ENCODE measurements around the gene MDP1. TPM values are rescaled to one million over a fixed set of nuclear protein-coding genes. Genes with fewer than 3 reads are reported as not detected.

The MDP1 gene
- total RNA-seq, result 11.1 and 13.8 TPM in 2 replicates

DNA sequence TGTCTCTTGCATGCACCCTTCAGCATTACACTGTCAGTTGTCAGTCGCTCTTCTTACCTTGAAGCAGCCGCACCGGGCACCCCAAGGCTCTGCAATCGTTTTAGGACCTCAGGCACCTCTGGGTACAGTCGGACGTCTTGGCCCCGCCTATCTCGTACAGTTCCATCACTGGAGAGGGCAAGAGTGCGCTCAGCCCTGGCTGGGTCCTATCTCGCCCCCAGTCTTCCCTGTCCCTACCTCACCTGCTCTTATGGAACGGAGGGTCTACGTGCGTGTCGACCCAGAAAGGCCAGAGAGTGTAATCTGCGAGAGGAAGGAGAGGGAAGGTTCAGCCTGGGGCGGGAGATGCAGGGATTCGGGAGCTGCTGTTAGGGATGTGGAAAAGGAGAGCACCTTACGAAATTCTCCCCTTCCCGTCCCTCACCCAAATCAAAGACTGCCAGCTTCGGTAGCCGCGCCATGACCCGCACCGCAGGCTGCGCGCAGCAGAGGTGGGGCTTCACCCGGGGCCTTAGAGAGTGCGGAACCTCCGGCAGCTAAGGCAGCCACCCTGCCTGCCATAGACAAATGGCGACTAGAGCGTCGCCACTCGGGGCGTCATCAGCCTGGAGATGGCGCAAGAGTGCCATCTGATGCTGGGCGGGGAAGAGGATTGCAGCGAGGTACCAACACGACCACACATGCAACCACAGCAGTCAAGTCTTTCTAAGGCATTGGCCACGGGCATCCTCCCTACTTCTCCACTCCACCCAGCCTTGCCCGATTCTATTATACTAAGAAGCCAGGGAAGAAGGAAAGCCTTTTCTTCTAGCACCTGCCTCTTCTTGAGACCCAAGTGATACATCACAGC, at the start of gene MDP1:
Gene MDP1, minus strand, starts transcription at position 572 of the 850 bp plus-strand sequence. Its CDS starts 111 bp downstream, at position 461.
- intact Hi-C loops (cut with micrococcal nuclease), result loop anchor here (1.0 kb wide), 5 partner anchors 17 to 118 kb away; partner anchors contain the start of genes DHRS1, GMPR2, NEDD8 and NOP9

GRCh38 chr14:24264298-24264697, 48.4 kb upstream of the MDP1 start:
- intact Hi-C loops (cut with micrococcal nuclease), result no loop called here

DNA sequence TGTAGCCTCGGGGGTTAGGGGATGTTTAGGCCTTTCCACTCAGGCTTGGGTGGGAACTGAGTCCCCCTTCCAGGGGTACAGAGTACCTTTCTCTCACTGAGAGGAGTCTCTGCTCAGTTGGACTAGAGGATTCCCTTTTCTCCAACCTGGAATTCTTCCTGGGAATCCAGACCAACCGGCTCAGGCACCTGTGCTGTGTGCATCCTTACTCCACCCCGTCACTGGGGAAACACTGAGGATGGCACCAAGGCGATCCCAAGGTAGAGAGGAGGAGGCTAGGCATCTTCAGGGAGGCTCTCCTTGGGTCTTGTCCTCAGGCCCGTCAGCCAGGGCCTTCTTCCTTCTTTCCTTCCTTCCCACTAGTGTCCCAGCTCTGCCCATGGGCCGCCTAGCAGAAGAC, 48.0 kb upstream of the MDP1 start:
- intact Hi-C loops (cut with micrococcal nuclease), result no loop called here

GRCh38 chr14:24262821-24263733, 47.2 kb upstream of the MDP1 start, which contains the start of gene TGM1:
TGM1 (minus strand) TSS chr14:24263177; CDS start chr14:24262352, 825 bp downstream.
- intact Hi-C loops (cut with micrococcal nuclease), result no loop called here

GRCh38 chr14:24261969-24262327, 46.1 kb upstream of the MDP1 start:
- intact Hi-C loops (cut with micrococcal nuclease), result no loop called here

DNA sequence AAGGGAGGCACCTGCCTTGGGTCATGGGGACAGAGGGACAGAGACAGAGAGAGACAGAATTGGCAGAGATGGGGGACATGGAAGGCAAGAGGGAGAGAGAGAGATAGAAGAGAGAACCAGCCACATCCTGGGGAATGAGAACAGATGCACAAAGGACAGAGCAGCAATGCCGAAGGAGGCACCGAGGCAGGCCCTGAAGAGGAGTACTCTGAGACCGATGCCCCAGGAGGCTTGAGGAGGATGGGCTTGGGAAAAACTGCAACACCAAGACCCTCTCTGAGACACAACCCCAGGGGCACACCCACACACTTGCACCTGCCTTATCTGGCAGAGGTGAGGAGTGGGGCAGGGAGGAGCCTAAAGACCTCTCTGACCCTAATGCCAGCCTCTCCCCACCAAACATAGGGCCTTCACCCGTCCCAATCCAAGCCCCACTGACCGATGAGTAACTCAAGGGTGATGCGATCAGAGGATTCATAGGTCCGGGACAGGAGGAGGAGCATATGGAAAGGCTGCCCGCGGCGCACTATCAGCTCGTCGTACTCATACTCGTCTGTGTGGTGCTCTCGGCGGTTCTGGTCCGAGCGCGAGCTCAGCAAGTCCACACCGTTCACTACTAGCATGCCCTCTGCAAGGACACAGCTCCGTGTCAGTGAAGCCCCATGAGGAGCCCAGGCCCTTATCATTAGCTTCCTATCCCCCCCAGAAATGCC, 45.5 kb upstream of the MDP1 start:
- intact Hi-C loops (cut with micrococcal nuclease), result no loop called here

DNA sequence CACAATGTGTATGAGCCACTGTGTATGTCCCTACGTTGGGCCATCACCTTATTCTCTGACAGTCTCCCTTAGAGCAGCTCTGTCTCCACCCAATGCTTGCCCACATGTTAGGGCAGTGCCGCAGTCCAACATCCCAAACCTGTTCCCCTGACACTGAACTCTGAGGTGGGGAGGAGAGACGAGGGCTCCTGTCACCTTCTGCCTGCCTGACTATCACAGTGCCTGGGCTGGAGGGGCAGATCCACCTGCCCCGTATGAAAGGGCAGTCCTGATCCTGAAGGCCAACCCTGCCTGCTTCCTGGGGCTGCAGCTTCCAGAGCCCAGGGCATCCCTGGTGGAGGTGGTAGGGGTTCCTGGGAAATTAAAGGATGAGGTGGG, 44.9 kb upstream of the MDP1 start:
- intact Hi-C loops (cut with micrococcal nuclease), result no loop called here

GRCh38 chr14:24260026-24260779, 44.3 kb upstream of the MDP1 start:
- intact Hi-C loops (cut with micrococcal nuclease), result no loop called here

GRCh38 chr14:24259282-24260025, 43.6 kb upstream of the MDP1 start:
- intact Hi-C loops (cut with micrococcal nuclease), result no loop called here

GRCh38 chr14:24258548-24259265, 42.8 kb upstream of the MDP1 start:
- intact Hi-C loops (cut with micrococcal nuclease), result no loop called here

DNA sequence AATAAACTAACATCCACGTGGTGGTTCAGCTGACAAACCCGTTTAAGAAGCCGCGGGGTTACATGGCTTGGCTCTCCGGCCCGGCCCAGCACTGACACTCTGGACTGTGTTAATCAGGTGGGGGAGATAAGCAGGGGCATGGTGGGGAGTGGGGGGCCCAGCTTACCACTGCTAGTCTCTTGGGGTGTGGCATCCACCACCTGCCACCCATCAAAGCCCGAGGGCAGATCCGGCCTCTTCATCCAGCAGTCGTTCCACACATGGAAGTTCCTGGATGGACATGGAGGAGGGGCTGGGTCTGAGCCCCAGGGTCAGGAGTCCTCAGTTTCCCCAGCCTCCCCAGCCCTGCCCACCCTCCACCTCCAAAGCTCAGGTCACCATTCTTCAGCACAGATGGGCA, 42.3 kb upstream of the MDP1 start:
- intact Hi-C loops (cut with micrococcal nuclease), result no loop called here

DNA sequence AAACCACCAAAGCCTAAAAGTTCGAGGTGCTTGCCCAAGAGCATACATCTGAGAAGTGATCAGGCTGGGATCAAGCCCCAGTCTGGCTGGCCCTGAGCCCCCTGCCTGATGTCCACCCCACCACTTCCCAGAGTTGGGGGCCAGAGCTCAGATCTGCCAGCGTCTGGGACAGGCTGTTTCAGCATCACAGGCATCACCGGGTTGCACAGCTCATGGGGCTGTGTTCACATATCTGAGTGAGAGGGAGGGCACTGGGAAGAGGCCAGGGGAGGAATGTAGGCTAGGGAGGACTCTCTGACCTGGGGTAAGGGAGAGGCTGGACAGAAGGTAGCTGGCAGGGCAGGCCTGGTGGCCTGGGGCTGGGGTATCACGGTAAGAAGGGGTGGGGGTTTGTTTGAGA, 41.1 kb upstream of the MDP1 start:
- intact Hi-C loops (cut with micrococcal nuclease), result no loop called here

DNA sequence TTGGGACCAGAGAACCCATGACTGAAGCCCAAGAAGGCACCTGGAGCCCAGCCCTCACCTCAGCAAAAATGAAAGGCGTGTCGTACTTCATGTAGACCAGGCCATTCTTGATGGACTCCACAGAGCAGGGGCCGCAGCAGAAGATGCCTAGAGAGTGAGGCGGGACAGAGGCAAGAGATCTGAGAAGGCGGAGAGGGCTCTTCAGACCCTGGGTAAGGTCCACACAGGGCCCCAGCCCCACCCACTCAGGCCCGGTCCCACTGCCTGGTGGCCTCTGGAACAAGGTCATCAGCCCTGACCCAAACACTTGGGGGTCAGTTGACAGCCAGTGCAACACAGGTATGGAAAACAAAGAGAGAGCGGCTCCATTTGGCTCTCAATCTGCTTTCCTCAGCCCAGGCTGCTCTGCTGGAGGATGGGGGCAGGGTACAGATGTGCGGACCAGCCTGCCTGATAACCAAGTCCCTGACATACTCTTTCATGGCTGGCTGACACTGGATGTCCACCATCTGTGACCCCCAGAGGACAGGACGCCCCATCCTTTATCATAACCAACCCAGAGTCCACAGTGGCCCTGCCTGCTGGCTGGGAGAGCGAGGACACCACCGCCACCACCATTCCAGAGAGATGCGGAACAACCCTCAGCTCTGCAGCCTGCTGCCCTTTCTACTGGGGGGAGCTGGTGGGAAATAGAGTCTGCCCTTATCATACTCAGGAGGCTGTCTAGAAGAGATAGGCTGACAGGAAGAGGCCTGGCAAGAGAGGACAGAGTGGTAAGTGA, 40.3 kb upstream of the MDP1 start:
- intact Hi-C loops (cut with micrococcal nuclease), result no loop called here

- intact Hi-C loops (cut with micrococcal nuclease), result no loop called here
These were observed 39.6 kb upstream of the MDP1 start for GRCh38 chr14:24255438-24255837.

DNA sequence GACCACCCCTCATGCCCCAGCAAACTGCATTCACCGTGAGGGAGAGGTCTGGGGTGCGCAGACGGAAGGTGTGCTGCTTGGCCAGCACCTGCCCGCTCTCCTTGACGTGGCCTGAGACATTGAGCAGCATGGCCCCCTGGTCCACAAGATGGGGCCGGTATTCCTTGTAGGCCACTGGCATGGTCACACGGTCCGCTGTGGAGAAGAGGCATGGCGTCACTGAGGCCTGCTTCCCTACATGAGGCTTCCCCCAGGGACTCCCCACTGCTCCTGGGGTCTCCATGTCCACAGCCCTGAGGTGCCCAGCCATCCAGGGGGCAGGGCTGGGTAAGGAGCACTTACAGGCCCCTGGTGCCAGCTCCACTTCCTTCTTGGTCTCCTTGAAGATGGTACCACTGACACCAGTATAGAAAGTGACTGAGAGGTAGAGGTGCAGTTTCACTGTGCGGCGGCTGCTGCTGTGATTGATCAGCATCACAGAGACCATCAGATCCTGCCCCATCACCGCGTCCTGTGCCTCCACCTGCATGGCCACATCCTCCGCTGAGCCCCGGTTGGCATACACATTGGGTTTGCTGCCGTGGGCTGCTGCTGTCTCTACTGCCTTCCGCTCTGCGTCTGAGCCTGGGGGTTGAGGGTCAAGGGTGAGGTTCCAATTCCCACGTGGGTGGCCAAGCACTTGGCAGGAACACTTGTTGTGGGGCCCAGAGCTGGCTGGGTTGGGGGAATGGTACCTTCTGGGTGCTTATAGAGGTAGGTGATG, 38.9 kb upstream of the MDP1 start:
- intact Hi-C loops (cut with micrococcal nuclease), result no loop called here

- intact Hi-C loops (cut with micrococcal nuclease), result no loop called here
These were observed 38.1 kb upstream of the MDP1 start for GRCh38 chr14:24253936-24254335.

DNA sequence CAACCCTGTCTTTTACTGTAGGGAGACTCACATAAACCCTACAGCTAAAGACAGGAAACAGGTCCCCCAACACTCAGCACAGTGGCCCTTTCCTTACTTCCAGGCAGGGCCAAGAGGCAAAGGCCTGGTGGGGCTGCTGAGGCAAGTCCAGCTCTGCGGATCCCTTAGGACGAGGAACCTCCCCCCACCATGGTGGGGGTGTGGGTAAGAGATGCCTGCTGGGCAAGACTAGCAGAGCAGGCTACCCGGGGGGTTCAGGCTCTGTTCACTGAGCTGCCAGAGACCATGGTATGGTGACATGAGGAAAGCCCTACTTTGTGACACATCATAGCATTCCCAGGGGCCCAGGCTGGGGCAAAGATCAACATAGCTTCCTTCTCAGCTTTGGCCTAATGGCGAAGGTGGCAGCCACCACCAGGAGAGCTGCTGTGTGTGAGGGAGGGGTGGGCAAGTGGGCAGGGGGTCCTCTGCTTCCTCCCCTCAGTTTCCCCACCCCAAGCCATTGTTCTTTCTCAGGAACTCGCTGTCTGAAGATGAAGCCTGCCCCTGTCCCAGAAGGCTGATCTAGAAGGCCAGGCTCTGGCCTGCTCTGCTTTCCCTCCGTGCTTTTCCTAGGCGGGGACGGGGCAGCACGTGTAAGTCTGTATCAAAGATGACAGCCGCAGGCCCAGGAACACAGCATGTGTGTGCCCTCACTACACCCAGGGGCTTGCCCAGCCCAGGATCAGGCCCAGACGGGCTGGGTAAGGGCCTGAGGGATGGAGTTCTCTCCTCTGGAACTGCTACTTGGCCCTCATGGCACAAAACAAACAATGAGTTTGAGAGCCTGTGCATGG, 36.6 kb upstream of the MDP1 start:
- intact Hi-C loops (cut with micrococcal nuclease), result no loop called here
